Measurements from ENCODE around the gene ARHGAP45.

ARHGAP45 gene

DNA sequence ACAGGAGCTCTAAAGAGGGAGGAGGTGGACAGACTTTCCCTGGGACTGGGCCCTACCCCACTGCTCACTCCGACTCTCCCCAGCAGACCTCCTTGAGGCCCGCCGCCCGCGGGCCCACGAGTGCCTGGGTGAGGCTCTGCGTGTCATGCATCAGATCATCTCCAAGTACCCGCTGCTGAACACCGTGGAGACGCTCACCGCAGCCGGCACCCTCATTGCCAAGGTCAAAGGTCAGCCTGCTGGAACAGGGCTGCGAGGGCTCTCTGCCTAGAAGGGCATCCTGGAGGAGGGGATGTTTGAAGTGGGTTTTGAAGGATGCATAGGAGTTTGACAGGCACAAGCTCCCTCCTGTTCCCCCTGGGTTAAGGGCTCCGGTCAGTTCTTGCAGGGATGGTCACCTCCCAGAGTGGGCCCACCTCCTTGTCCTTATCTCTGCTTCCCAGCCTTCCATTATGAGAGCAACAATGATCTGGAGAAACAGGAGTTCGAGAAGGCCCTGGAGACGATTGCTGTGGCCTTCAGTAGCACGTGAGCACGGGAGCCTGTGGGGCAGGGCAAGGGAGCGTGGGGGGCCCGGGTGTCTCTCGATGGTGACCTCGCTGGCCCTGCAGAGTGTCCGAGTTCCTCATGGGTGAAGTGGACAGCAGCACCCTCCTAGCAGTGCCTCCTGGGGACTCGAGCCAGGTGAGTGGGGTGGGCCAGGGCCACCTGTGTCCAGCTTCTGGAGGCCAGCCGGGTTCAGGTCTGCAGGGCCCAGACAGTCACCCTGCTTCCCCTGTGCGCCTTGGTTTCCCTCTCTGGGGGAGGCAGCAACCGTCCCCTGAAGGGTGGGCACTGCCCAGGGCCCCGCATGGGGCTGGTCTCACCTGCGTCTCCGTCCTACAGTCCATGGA lies 6.3 kb downstream of the ARHGAP45 start:
- no peak overlapping the region for H3K4me2 ChIP-seq (ENCODE audit: low read length)
- peaks cover 49% of the 10 kb centered on the region for H3K4me1 ChIP-seq (ENCODE audit: low read length)
- H3K9ac ChIP-seq (ENCODE audit: low read length): no peak overlapping the region
- H3K4me3 ChIP-seq (ENCODE audit: low read length): no peak overlapping the region
- H4K20me1 ChIP-seq (ENCODE audit: insufficient read depth, low read length): no peaks in the 10 kb centered on the region
- peaks cover 21% of the 10 kb centered on the region for H3K79me2 ChIP-seq (ENCODE audit: low read length)
- H2AFZ ChIP-seq (ENCODE audit: low read depth, low read length): no peak overlapping the region
- peaks cover 32% of the 10 kb centered on the region for H3K36me3 ChIP-seq (replicated peaks; ENCODE audit: low read depth, low read length)
- H3K27ac ChIP-seq (ENCODE audit: low read length): no peak overlapping the region
- no peaks in the 10 kb centered on the region for H3K27me3 ChIP-seq (ENCODE audit: low read depth, low read length)
- TF ChIP-seq, protein P1, sequence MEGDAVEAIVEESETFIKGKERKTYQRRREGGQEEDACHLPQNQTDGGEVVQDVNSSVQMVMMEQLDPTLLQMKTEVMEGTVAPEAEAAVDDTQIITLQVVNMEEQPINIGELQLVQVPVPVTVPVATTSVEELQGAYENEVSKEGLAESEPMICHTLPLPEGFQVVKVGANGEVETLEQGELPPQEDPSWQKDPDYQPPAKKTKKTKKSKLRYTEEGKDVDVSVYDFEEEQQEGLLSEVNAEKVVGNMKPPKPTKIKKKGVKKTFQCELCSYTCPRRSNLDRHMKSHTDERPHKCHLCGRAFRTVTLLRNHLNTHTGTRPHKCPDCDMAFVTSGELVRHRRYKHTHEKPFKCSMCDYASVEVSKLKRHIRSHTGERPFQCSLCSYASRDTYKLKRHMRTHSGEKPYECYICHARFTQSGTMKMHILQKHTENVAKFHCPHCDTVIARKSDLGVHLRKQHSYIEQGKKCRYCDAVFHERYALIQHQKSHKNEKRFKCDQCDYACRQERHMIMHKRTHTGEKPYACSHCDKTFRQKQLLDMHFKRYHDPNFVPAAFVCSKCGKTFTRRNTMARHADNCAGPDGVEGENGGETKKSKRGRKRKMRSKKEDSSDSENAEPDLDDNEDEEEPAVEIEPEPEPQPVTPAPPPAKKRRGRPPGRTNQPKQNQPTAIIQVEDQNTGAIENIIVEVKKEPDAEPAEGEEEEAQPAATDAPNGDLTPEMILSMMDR (IDR thresholded peaks at IDR 0.05; ENCODE audit: low read depth, low read length): no peak
- TF ChIP-seq EZH2phosphoT487 (IDR thresholded peaks at IDR 0.05; ENCODE audit: low read depth): no peak
- no peaks in the 10 kb centered on the region for H3K9me3 ChIP-seq (ENCODE audit: insufficient read depth, low read length)

DNA sequence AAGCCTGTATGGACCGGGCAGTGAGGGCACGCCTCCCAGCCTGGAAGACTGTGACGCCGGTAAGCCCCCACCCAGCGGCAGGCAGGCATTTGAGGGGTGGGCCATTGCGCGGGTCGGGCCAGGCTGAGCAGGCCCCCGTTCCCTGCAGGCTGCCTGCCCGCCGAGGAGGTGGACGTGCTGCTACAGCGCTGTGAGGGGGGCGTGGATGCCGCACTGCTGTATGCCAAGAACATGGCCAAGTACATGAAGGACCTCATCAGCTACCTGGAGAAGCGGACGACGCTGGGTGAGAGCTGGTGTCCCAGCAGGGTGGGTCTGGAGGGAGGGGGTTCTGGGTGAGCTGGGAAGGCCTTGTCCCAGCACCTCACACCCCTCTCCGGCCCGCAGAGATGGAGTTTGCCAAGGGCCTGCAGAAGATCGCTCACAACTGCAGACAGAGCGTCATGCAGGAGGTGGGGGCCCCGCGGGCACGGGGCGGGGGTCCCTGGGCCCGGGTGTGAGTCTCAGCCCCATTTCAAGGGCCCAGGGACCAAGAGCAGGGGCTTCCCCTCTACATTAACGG lies 7.1 kb downstream of the ARHGAP45 start:
- Histone ChIP-seq H4K20me1 (ENCODE audit: insufficient read depth, low read length) (no peaks in the 10 kb centered on the region), H3K27me3 (ENCODE audit: low read depth, low read length) (no peaks in the 10 kb centered on the region), H2AFZ (ENCODE audit: low read depth, low read length) (no peak overlapping the region), H3K79me2 (ENCODE audit: low read length) (peaks cover 13% of the 10 kb centered on the region), H3K9ac (ENCODE audit: low read length) (peak overlapping the region; percentile 46), H3K36me3 (replicated peaks; ENCODE audit: low read depth, low read length) (peaks cover 28% of the 10 kb centered on the region), H3K4me1 (ENCODE audit: low read length) (peaks cover 42% of the 10 kb centered on the region), H3K27ac (ENCODE audit: low read length) (no peak overlapping the region), H3K9me3 (ENCODE audit: insufficient read depth, low read length) (no peaks in the 10 kb centered on the region), H3K4me2 (ENCODE audit: low read length) (peak overlapping the region; percentile 75), H3K4me3 (ENCODE audit: low read length) (peak overlapping the region; percentile 70)
- TF ChIP-seq, protein P1 (IDR thresholded peaks at IDR 0.05; ENCODE audit: low read depth, low read length): no peak

DNA sequence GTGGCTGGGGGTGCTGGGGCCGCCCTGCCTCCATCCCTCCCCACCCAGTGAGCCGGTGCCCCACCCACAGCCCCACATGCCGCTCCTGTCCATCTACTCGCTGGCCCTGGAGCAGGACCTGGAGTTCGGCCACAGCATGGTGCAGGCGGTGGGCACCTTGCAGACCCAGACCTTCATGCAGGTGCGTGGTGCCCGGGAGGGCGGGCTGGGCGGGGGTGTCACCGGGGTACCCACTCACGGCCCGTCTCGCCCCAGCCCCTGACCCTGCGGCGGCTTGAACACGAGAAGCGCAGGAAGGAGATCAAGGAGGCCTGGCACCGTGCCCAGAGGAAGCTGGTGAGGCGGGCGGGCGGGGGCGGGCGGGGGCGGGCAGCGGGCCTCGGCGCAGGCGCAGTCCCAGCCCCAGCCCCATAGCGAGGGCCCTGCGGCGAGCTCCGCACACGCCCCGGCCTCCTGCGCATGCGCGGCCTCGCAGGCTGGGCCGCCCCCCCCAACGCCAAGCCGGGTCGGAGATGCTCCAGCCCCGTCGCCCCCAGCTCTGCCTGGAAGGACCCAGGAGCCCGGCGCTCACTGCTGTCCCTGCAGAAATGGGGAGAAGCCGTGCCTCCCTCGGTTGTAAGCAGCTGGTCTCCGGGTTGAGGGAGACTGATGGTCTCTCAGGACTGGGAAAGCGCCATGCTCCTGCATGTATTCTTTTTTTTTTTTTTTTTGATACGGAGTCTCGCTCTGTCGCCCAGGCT lies 7.7 kb downstream of the ARHGAP45 start:
- H3K4me3 ChIP-seq (ENCODE audit: low read length): peak overlapping the region; percentile 70
- H3K9me3 ChIP-seq (ENCODE audit: insufficient read depth, low read length): no peaks in the 10 kb centered on the region
- peaks cover 7% of the 10 kb centered on the region; the same call in 1 of the 2 replicates for H3K79me2 ChIP-seq (ENCODE audit: low read length)
- H3K4me1 ChIP-seq (ENCODE audit: low read length): peaks cover 35% of the 10 kb centered on the region
- TF ChIP-seq EZH2phosphoT487 (IDR thresholded peaks at IDR 0.05; ENCODE audit: low read depth): no peak
- TF ChIP-seq, protein P1 (IDR thresholded peaks at IDR 0.05; ENCODE audit: low read depth, low read length): no peak
- H2AFZ ChIP-seq (ENCODE audit: low read depth, low read length): no peak overlapping the region
- H4K20me1 ChIP-seq (ENCODE audit: insufficient read depth, low read length): no peaks in the 10 kb centered on the region
- H3K27ac ChIP-seq (ENCODE audit: low read length): no peak overlapping the region
- H3K4me2 ChIP-seq (ENCODE audit: low read length): peak overlapping the region; percentile 90
- H3K9ac ChIP-seq (ENCODE audit: low read length): peak overlapping the region; percentile 46
- H3K36me3 ChIP-seq (replicated peaks; ENCODE audit: low read depth, low read length): peaks cover 27% of the 10 kb centered on the region
- no peaks in the 10 kb centered on the region for H3K27me3 ChIP-seq (ENCODE audit: low read depth, low read length)

DNA sequence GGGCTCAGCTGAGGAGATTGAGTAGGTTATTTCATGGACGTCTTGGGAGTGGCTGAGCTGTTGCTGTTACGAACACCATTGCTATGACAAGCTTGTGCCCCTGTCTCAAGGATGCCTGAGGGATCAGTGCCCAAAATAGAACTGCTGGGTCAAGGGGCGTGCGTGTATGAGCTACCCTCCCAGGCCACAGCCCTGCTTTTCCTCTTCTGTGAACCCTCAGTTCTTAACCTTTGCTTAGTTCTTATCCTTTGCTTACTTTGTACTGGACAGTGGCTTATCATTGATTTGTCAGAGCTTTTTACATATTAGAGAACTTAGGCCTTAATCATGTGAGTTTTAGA lies 9.0 kb downstream of the ARHGAP45 start:
- Histone ChIP-seq H3K79me2 (ENCODE audit: low read length) (peaks cover 1% of the 10 kb centered on the region; the same call in 1 of the 2 replicates), H3K36me3 (replicated peaks; ENCODE audit: low read depth, low read length) (peaks cover 35% of the 10 kb centered on the region), H4K20me1 (ENCODE audit: insufficient read depth, low read length) (no peaks in the 10 kb centered on the region; the same call in 1 of the 2 replicates), H3K4me1 (ENCODE audit: low read length) (peaks cover 35% of the 10 kb centered on the region), H3K27ac (ENCODE audit: low read length) (no peak overlapping the region), H3K9ac (ENCODE audit: low read length) (no peak overlapping the region), H2AFZ (ENCODE audit: low read depth, low read length) (no peak overlapping the region), H3K4me2 (ENCODE audit: low read length) (no peak overlapping the region), H3K9me3 (ENCODE audit: insufficient read depth, low read length) (no peaks in the 10 kb centered on the region), H3K27me3 (ENCODE audit: low read depth, low read length) (no peaks in the 10 kb centered on the region), H3K4me3 (ENCODE audit: low read length) (no peak overlapping the region)
- TF ChIP-seq EZH2phosphoT487 (IDR thresholded peaks at IDR 0.05; ENCODE audit: low read depth): no peak
- TF ChIP-seq, protein P1 (IDR thresholded peaks at IDR 0.05; ENCODE audit: low read depth, low read length): no peak
